H7 (cell line): Measurements from ENCODE around the gene CDYL. TPM values are rescaled to one million over a fixed set of nuclear protein-coding genes. Genes with fewer than 3 reads are reported as not detected.
A peak's percentile ranks its signal among the peaks of the same experiment; 100 is the strongest.

Source experiments
- DNase-seq: peaks from one replicate; pipeline ENCODE4 v3.0.0; 2012
- H3K27me3 ChIP-seq: 2 replicates; pipeline ENCODE4 v1.6.0; 2011; ENCODE audit warnings: mild to moderate bottlenecking, low read length; ENCODE audit not compliant: control insufficient read depth, insufficient read depth
- H3K36me3 ChIP-seq: replicated peaks from 2 replicates; pipeline ENCODE4 v1.5.1; 2011; ENCODE audit warnings: low read length; ENCODE audit not compliant: control insufficient read depth, insufficient read depth
- H3K4me3 ChIP-seq: 2 replicates; pipeline ENCODE4 v1.5.1; 2011; ENCODE audit warnings: low read depth, mild to moderate bottlenecking, control low read depth, low read length, moderate library complexity; ENCODE audit not compliant: insufficient read depth
- total RNA-seq: library from RNA; depleted of rRNA; stranded (reverse); fragments of >200 nt; shearing (Covaris generic); gene quantifications from 2 replicates; pipeline ENCODE4 v1.2.3, GENCODE V29; 2014

CDYL gene
- total RNA-seq, 1 experiment from 2014 or later: 49.3 TPM

GRCh38 chr6:4973982-4974745 is 198.0 kb downstream of the CDYL start:
- Histone ChIP-seq H3K36me3 (no peaks in the 10 kb centered on the region), H3K27me3 (no peaks in the 10 kb centered on the region), H3K4me3 (no peak overlapping the region)
- peak; percentile 85 for DNase-seq

- no peak for DNase-seq
- no peak overlapping the region for H3K4me3 ChIP-seq
- H3K27me3 ChIP-seq: no peaks in the 10 kb centered on the region
- H3K36me3 ChIP-seq: no peaks in the 10 kb centered on the region
Measured at GRCh38 chr6:4974962-4975361, 198.8 kb downstream of the CDYL start.

GRCh38 chr6:4975506-4975905 is 199.3 kb downstream of the CDYL start:
- no peak for DNase-seq
- Histone ChIP-seq H3K36me3 (no peaks in the 10 kb centered on the region), H3K27me3 (no peaks in the 10 kb centered on the region), H3K4me3 (no peak overlapping the region)

GRCh38 chr6:4977468-4977867 is 201.3 kb downstream of the CDYL start:
- Histone ChIP-seq H3K4me3 (no peak overlapping the region), H3K36me3 (no peaks in the 10 kb centered on the region), H3K27me3 (no peaks in the 10 kb centered on the region)
- no peak for DNase-seq

- no peak overlapping the region for H3K4me3 ChIP-seq
- no peaks in the 10 kb centered on the region for H3K36me3 ChIP-seq
- no peaks in the 10 kb centered on the region for H3K27me3 ChIP-seq
- no peak for DNase-seq
Measured at GRCh38 chr6:4979426-4979825, 203.2 kb downstream of the CDYL start.

- Histone ChIP-seq H3K4me3 (no peak overlapping the region), H3K27me3 (no peaks in the 10 kb centered on the region), H3K36me3 (no peaks in the 10 kb centered on the region)
- DNase-seq: no peak
Measured at GRCh38 chr6:4981761-4982160, 205.6 kb downstream of the CDYL start.

GRCh38 chr6:4983322-4983721 is 207.1 kb downstream of the CDYL start:
- DNase-seq: no peak
- H3K27me3 ChIP-seq: no peaks in the 10 kb centered on the region
- H3K36me3 ChIP-seq: no peaks in the 10 kb centered on the region
- H3K4me3 ChIP-seq: no peak overlapping the region

GRCh38 chr6:4986999-4987398 is 210.8 kb downstream of the CDYL start:
- H3K4me3 ChIP-seq: no peak overlapping the region
- no peaks in the 10 kb centered on the region for H3K36me3 ChIP-seq
- H3K27me3 ChIP-seq: no peaks in the 10 kb centered on the region
- no peak for DNase-seq

- DNase-seq: no peak
- no peaks in the 10 kb centered on the region for H3K36me3 ChIP-seq
- H3K4me3 ChIP-seq: no peak overlapping the region
- no peaks in the 10 kb centered on the region for H3K27me3 ChIP-seq
Measured at GRCh38 chr6:4987432-4987831, 211.2 kb downstream of the CDYL start.

GRCh38 chr6:4994741-4995140 is 218.5 kb downstream of the CDYL start:
- H3K27me3 ChIP-seq: no peaks in the 10 kb centered on the region

GRCh38 chr6:4997862-4998261 is 221.7 kb downstream of the CDYL start:
- no peaks in the 10 kb centered on the region; the same call in 1 of the 2 replicates for H3K36me3 ChIP-seq
- no peaks in the 10 kb centered on the region for H3K27me3 ChIP-seq
- DNase-seq: no peak
- H3K4me3 ChIP-seq: no peak overlapping the region

More at GRCh38 chr6:4994741-4995140, 218.5 kb downstream of the CDYL start:
- DNase-seq: no peak
- H3K4me3 ChIP-seq: no peak overlapping the region
- H3K36me3 ChIP-seq: no peaks in the 10 kb centered on the region; the same call in 1 of the 2 replicates

GRCh38 chr6:4999586-4999985 is 223.4 kb downstream of the CDYL start:
- DNase-seq: no peak
- no peak overlapping the region for H3K4me3 ChIP-seq
- H3K27me3 ChIP-seq: no peaks in the 10 kb centered on the region
- H3K36me3 ChIP-seq: no peaks in the 10 kb centered on the region; the same call in 1 of the 2 replicates

- DNase-seq: peak; percentile 97
- H3K27me3 ChIP-seq: no peaks in the 10 kb centered on the region
- H3K36me3 ChIP-seq: no peaks in the 10 kb centered on the region
- H3K4me3 ChIP-seq: peak within 1 kb of the TSS; percentile 93
Measured at GRCh38 chr6:5003604-5004372, 227.6 kb downstream of the CDYL start, which contains the start of gene RPP40. Gene RPP40, minus strand, starts transcription at chr6:5004037. Its CDS starts 35 bp downstream, at chr6:5004002.

- no peak for DNase-seq
- Histone ChIP-seq H3K4me3 (peak overlapping the region; percentile 93), H3K27me3 (no peaks in the 10 kb centered on the region), H3K36me3 (no peaks in the 10 kb centered on the region)
Measured at GRCh38 chr6:5004373-5005037, 228.3 kb downstream of the CDYL start.
